ENCODE measurements around the gene RNLS.

Gene RNLS

GRCh38 chr10:88505265-88505664, 77.9 kb downstream of the RNLS start:
- TF ChIP-seq ZNF565 (CRISPR knock-in tag; conservative IDR thresholded peaks at IDR 0.05; ENCODE audit: low read depth) (no peak), PATZ1 (CRISPR knock-in tag; IDR thresholded peaks at IDR 0.05; ENCODE audit: borderline replicate concordance) (no peak), TSHZ2 (CRISPR knock-in tag; IDR thresholded peaks at IDR 0.05) (no peak), ZFP30 (CRISPR knock-in tag; IDR thresholded peaks at IDR 0.05) (no peak), CSRNP3 (CRISPR knock-in tag; IDR thresholded peaks at IDR 0.05) (no peak), ARNTL (CRISPR knock-in tag; IDR thresholded peaks at IDR 0.05; ENCODE audit: borderline replicate concordance, low read depth) (no peak), ESRRG (CRISPR knock-in tag; IDR thresholded peaks at IDR 0.05) (no peak), SNAI2 (CRISPR knock-in tag; IDR thresholded peaks at IDR 0.05) (no peak), OSR1 (CRISPR knock-in tag; IDR thresholded peaks at IDR 0.05) (no peak), CSDC2 (CRISPR knock-in tag; IDR thresholded peaks at IDR 0.05) (no peak)
- no peak for ATAC-seq

GRCh38 chr10:88500656-88501055, 82.5 kb downstream of the RNLS start:
- TF ChIP-seq TCF4 (CRISPR knock-in tag; IDR thresholded peaks at IDR 0.05; ENCODE audit: borderline replicate concordance): no peak
- TF ChIP-seq ARNTL (CRISPR knock-in tag; IDR thresholded peaks at IDR 0.05; ENCODE audit: borderline replicate concordance, low read depth): no peak
- no peak for TF ChIP-seq ZC3H10 (CRISPR knock-in tag; IDR thresholded peaks at IDR 0.05)
- no peak for TF ChIP-seq PATZ1 (CRISPR knock-in tag; IDR thresholded peaks at IDR 0.05; ENCODE audit: borderline replicate concordance)
- TF ChIP-seq ESRRG (CRISPR knock-in tag; IDR thresholded peaks at IDR 0.05): no peak
- no peak for TF ChIP-seq POU6F1 (CRISPR knock-in tag; IDR thresholded peaks at IDR 0.05; ENCODE audit: borderline replicate concordance, low read depth)
- no peak for TF ChIP-seq ZFP30 (CRISPR knock-in tag; IDR thresholded peaks at IDR 0.05)
- no peak for TF ChIP-seq CSRNP3 (CRISPR knock-in tag; IDR thresholded peaks at IDR 0.05)
- no peak for TF ChIP-seq CSDC2 (CRISPR knock-in tag; IDR thresholded peaks at IDR 0.05)
- no peak for TF ChIP-seq CREB5 (CRISPR knock-in tag; IDR thresholded peaks at IDR 0.05; ENCODE audit: low read depth)
- no peak for TF ChIP-seq SNAI2 (CRISPR knock-in tag; IDR thresholded peaks at IDR 0.05)
- TF ChIP-seq BACH2 (CRISPR knock-in tag; IDR thresholded peaks at IDR 0.05; ENCODE audit: borderline replicate concordance): no peak
- ATAC-seq: no peak

All from SK-N-SH treated with all-trans-retinoic acid at 6 μM for 48 hours (cell line).